ENCODE measurements around the gene SUFU.

DNA sequence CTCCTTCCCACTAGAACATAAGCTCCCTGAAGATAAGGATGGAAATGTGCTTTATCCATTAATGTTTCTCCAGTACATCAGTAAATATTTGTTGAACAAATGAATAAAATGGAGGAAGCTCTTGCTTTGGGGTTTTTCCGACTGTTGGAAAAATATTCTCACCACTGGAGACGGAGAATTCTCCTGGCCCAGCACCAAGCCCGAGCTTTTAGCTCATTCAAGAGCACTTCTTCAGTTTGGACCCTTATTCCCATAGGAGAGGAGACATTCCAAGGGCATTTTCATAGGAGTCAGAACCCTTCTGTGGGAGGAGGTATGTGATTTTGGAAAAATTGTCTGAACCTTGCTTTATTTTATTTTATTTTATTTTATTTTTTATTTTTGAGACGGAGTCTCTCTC is 21.0 kb downstream of the SUFU start:
- TF ChIP-seq, protein P1, sequence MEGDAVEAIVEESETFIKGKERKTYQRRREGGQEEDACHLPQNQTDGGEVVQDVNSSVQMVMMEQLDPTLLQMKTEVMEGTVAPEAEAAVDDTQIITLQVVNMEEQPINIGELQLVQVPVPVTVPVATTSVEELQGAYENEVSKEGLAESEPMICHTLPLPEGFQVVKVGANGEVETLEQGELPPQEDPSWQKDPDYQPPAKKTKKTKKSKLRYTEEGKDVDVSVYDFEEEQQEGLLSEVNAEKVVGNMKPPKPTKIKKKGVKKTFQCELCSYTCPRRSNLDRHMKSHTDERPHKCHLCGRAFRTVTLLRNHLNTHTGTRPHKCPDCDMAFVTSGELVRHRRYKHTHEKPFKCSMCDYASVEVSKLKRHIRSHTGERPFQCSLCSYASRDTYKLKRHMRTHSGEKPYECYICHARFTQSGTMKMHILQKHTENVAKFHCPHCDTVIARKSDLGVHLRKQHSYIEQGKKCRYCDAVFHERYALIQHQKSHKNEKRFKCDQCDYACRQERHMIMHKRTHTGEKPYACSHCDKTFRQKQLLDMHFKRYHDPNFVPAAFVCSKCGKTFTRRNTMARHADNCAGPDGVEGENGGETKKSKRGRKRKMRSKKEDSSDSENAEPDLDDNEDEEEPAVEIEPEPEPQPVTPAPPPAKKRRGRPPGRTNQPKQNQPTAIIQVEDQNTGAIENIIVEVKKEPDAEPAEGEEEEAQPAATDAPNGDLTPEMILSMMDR (IDR thresholded peaks at IDR 0.05), result no peak
- no peak for TF ChIP-seq POLR2A (IDR thresholded peaks at IDR 0.05)

Data from Peyer's patch (tissue), 4 donors.